K562 (cell line): ENCODE results near the gene IBTK. TPM values are rescaled to one million over a fixed set of nuclear protein-coding genes. Genes with fewer than 3 reads are reported as not detected.

Source experiments
- BDP1 ChIP-seq: IDR thresholded peaks from 3 replicates; pipeline ENCODE4 v1.6.1; 2011; ENCODE audit not compliant: insufficient read length, insufficient read depth
- GTF2E2 ChIP-seq: fragments of 200-800 bp; sonication (Bioruptor generic); IDR thresholded peaks from 2 replicates; pipeline ENCODE4 v1.6.1; 2016; ENCODE audit warnings: missing genetic modification characterization, missing compliant biosample characterization
- HDAC1 ChIP-seq, 2 experiments: fragments of 450-650 bp; IDR thresholded peaks; 2 replicates each; pipeline ENCODE4 v1.6.1; 2016 to 2017; ENCODE audit warnings: inconsistent platforms in 1 of 2, mild to moderate bottlenecking in 1 of 2, moderate library complexity in 1 of 2
- L3MBTL2 ChIP-seq: fragments of 450-650 bp; IDR thresholded peaks from 2 replicates; pipeline ENCODE4 v1.6.1; 2016; ENCODE audit warnings: mild to moderate bottlenecking, moderate library complexity
- PKNOX1 ChIP-seq: fragments of 450-650 bp; IDR thresholded peaks from 2 replicates; pipeline ENCODE4 v1.6.1; 2016
- POLR2AphosphoS2 ChIP-seq: IDR thresholded peaks from 2 replicates; pipeline ENCODE4 v1.6.1; 2012; ENCODE audit warnings: low read length, improper control_type of control experiment
- TFAP4 ChIP-seq: sonication (generic); formaldehyde crosslinking; IDR thresholded peaks from 2 replicates; pipeline ENCODE4 v1.8.0; 2022; ENCODE audit warnings: missing genetic modification reagents, mild to moderate bottlenecking, moderate library complexity, borderline replicate concordance
- YY1 ChIP-seq, 3 experiments: IDR thresholded peaks; 2 replicates each; pipeline ENCODE4 v1.6.1; 2011; ENCODE audit warnings: low read length in 2 of 3, mild to moderate bottlenecking in 2 of 3, moderate library complexity in 2 of 3, borderline replicate concordance in 1 of 3, control low read depth in 1 of 3, low read depth in 1 of 3; ENCODE audit not compliant: insufficient read depth in 3 of 3, insufficient replicate concordance in 2 of 3, control insufficient read depth in 1 of 3, insufficient read length in 1 of 3; ENCODE audit errors: extremely low read depth in 1 of 3
- ZBTB12 ChIP-seq: fragments of 250-450 bp; sonication (Bioruptor Pico); IDR thresholded peaks from 2 replicates; pipeline ENCODE4 v1.4.0; 2020
- ZC3H8 ChIP-seq: fragments of 450-650 bp; IDR thresholded peaks from 2 replicates; pipeline ENCODE4 v1.6.1; 2017
- ZNF280B ChIP-seq: fragments of 250-450 bp; sonication (Bioruptor Pico); IDR thresholded peaks from 2 replicates; pipeline ENCODE4 v1.5.1; 2021; ENCODE audit warnings: mild to moderate bottlenecking
- ZNF41 ChIP-seq: fragments of 250-450 bp; sonication (Bioruptor Pico); conservative IDR thresholded peaks from 2 replicates; pipeline ENCODE4 v1.4.0; 2020; ENCODE audit warnings: mild to moderate bottlenecking
- ZNF445 ChIP-seq: fragments of 250-450 bp; sonication (Bioruptor Pico); IDR thresholded peaks from 2 replicates; pipeline ENCODE4 v1.4.0; 2020; ENCODE audit warnings: low read depth, mild to moderate bottlenecking, moderate library complexity
- ZNF655 ChIP-seq: fragments of 250-450 bp; sonication (Bioruptor Pico); IDR thresholded peaks from 2 replicates; pipeline ENCODE4 v1.5.0; 2021
- ZNF79 ChIP-seq: fragments of 250-450 bp; sonication (Bioruptor Pico); IDR thresholded peaks from 2 replicates; pipeline ENCODE4 v1.4.0; 2020; ENCODE audit warnings: low read depth, mild to moderate bottlenecking, moderate library complexity
- polyA plus RNA-seq, 8 experiments: library from polyadenylated mRNA; depleted of rRNA in 4 of 8; stranded (reverse) in 5 of 8; unstranded in 3 of 8; fragments of >200 nt; fragmentation: Nextera tagmentation in 2 of 8; fragmentation: Illumina TruSeq in 1 of 8; extraction: Ambion mirVana in 2 of 8; extraction: Trizol in 1 of 8; gene quantifications; 2 replicates each; pipeline versions ENCODE4 v1.2.1 to v1.2.3, GENCODE V29; 2011 to 2014; ENCODE audit warnings: inconsistent platforms in 1 of 8, missing spikeins in 1 of 8
- total RNA-seq, 7 experiments: library from RNA; depleted of rRNA in 6 of 7; stranded (reverse); fragments of >200 nt in 6 of 7; fragmentation: Illumina TruSeq in 2 of 7; extraction: Trizol in 2 of 7; gene quantifications; 2 replicates each; pipeline versions ENCODE4 v1.2.1 to v1.2.3, GENCODE V29; 2011 to 2021; ENCODE audit warnings: low replicate concordance in 1 of 7
- TF ChIP-seq, protein P1 (sequence below): fragments of 250-450 bp; sonication (Bioruptor Pico); IDR thresholded peaks from 2 replicates; pipeline ENCODE4 v1.8.0; 2022; ENCODE audit warnings: moderate library complexity, mild to moderate bottlenecking, inconsistent platforms
- TF ChIP-seq, protein P2 (sequence below): fragments of 250-450 bp; sonication (Bioruptor Pico); IDR thresholded peaks from 2 replicates; pipeline ENCODE4 v1.9.0; 2021; ENCODE audit warnings: mild to moderate bottlenecking, inconsistent platforms

The IBTK gene
- total and polyA plus RNA-seq, 9 of the 15 experiments (the other 6 are each of a cell fraction or from before 2014, with no cell fraction given) = 13.2 to 36.4 (median 21.8) TPM

DNA sequence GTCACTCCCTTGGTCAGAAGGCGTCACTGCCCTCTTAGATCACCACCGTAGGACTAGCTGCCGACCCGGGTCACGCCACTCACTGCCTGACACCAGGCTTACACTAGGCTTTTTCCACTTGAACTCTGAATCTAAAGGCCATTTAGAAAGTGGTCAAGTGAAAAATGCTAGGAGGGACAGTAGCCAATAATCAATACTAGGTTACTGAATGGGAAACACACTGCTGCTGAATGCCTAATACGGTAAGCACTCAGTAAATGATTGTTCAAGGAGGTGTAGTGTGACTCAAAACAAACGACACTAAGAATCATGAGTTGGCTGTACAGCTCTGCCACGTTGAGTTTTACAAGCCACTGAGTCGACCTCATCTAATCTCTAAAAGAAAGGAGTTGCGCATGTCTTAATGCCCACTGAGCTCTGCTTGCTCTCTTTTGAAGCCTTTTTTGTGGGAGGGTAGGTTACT lies 760 bp upstream of the IBTK start (continued):
- no peak for TF ChIP-seq YY1 (IDR thresholded peaks at IDR 0.05; ENCODE audit: borderline replicate concordance in 1 of 3, control insufficient read depth in 1 of 3, extremely low read depth in 1 of 3, insufficient read depth in 3 of 3, insufficient read length in 1 of 3, insufficient replicate concordance in 2 of 3, low read depth in 1 of 3, low read length in 2 of 3)
- no peak; the same call in 1 of the 2 replicates for TF ChIP-seq ZNF41 (CRISPR knock-in tag)
- TF ChIP-seq ZC3H8 = no peak
- no peak for TF ChIP-seq ZBTB12 (CRISPR knock-in tag)
- TF ChIP-seq ZNF445 (CRISPR knock-in tag) = no peak
- TF ChIP-seq PKNOX1 = peak; percentile 46; the same call in 1 of the 2 replicates
- TF ChIP-seq ZNF79 (CRISPR knock-in tag) = no peak
- TF ChIP-seq HDAC1 (IDR thresholded peaks at IDR 0.05) = no peak
- TF ChIP-seq, protein P1, sequence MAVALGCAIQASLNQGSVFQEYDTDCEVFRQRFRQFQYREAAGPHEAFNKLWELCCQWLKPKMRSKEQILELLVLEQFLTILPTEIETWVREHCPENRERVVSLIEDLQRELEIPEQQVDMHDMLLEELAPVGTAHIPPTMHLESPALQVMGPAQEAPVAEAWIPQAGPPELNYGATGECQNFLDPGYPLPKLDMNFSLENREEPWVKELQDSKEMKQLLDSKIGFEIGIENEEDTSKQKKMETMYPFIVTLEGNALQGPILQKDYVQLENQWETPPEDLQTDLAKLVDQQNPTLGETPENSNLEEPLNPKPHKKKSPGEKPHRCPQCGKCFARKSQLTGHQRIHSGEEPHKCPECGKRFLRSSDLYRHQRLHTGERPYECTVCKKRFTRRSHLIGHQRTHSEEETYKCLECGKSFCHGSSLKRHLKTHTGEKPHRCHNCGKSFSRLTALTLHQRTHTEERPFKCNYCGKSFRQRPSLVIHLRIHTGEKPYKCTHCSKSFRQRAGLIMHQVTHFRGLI = no peak
- TF ChIP-seq POLR2AphosphoS2 = no peak
- TF ChIP-seq TFAP4 = no peak
- TF ChIP-seq BDP1 = no peak
- 0 out of 2 replicates have a peak, but pooled peaks have one; percentile 8 for TF ChIP-seq GTF2E2 (tag)
- TF ChIP-seq, protein P2, sequence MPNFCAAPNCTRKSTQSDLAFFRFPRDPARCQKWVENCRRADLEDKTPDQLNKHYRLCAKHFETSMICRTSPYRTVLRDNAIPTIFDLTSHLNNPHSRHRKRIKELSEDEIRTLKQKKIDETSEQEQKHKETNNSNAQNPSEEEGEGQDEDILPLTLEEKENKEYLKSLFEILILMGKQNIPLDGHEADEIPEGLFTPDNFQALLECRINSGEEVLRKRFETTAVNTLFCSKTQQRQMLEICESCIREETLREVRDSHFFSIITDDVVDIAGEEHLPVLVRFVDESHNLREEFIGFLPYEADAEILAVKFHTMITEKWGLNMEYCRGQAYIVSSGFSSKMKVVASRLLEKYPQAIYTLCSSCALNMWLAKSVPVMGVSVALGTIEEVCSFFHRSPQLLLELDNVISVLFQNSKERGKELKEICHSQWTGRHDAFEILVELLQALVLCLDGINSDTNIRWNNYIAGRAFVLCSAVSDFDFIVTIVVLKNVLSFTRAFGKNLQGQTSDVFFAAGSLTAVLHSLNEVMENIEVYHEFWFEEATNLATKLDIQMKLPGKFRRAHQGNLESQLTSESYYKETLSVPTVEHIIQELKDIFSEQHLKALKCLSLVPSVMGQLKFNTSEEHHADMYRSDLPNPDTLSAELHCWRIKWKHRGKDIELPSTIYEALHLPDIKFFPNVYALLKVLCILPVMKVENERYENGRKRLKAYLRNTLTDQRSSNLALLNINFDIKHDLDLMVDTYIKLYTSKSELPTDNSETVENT = no peak
- peak; percentile 30; the same call in 1 of the 2 replicates for TF ChIP-seq L3MBTL2
- TF ChIP-seq ZNF655 = no peak
- TF ChIP-seq ZNF280B = no peak
